ENCODE results near the gene FTMT. TPM values are rescaled to one million over a fixed set of nuclear protein-coding genes. Genes with fewer than 3 reads are reported as not detected.
"Not testable (repeated sequence)": the region's sequence is repeated elsewhere in the genome, so short reads cannot be mapped to it uniquely, and the experiment has no call there.

FTMT gene
- total RNA-seq = not detected

GRCh38 chr5:121851643-121852574, at the start of gene FTMT:
Gene FTMT, plus strand, starts transcription at chr5:121851882. Its CDS starts 82 bp downstream, at chr5:121851964.
- Mint-ChIP-seq H3K9me3 (no peaks in the 10 kb centered on the region), H3K4me1 (ENCODE audit: low read depth) (no peaks in the 10 kb centered on the region), H3K36me3 (no peaks in the 10 kb centered on the region), H3K27me3 (no peaks in the 10 kb centered on the region), H3K27ac (no peak within 1 kb of the TSS), H3K4me3 (no peak within 1 kb of the TSS)
- no peak for DNase-seq
- intact Hi-C loops (cut with micrococcal nuclease) = no loop called here
- CTCF ChIA-PET = no interaction called here
- POLR2A ChIA-PET = no interaction called here

DNA sequence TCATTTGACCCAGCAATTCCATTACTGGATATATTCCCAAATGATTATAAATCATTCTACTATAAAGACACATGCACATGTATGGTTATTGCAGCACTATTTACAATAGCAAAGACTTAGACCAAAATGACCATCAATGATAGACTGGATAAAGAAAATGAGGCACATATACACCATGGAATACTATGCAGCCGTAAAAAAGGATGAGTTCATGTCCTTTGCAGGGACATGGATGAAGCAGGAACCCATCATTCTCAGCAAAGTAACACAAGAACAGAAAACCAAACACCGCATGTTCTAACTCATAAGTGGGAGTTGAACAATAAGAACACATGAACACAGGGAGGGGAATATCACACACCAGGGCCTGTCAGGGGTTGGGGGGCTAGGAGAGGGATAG, 46.4 kb upstream of the FTMT start:
- H3K27ac Mint-ChIP-seq; intact Hi-C loops (cut with micrococcal nuclease); H3K4me1 Mint-ChIP-seq (ENCODE audit: low read depth); H3K4me3 Mint-ChIP-seq; POLR2A ChIA-PET; DNase-seq; H3K27me3 Mint-ChIP-seq; H3K36me3 Mint-ChIP-seq; CTCF ChIA-PET: not testable (repeated sequence)
- H3K9me3 Mint-ChIP-seq = peaks cover 19% of the 10 kb centered on the region

DNA sequence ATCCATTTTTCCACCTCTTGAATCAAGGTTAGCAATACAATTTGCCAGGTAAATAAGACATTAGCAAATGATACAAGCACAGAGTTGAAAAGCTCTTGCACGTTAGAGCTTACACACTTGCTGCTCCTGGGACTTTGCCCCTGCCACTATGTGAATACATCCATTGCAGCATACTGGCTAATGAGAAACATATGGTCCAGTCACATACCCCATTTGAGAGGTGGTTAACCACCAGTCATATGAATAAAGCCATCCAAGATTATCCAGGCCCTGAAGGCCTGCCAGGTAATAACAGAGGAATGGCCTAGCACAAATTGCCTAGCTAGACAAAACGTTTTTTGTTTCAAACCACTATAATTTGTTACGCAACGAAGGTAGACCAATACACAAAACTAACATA, 45.8 kb upstream of the FTMT start:
- H3K36me3 Mint-ChIP-seq = no peaks in the 10 kb centered on the region
- intact Hi-C loops (cut with micrococcal nuclease) = no loop called here
- H3K4me1 Mint-ChIP-seq (ENCODE audit: low read depth) = no peaks in the 10 kb centered on the region
- H3K27ac Mint-ChIP-seq = no peak overlapping the region
- H3K27me3 Mint-ChIP-seq = no peaks in the 10 kb centered on the region
- no peak for DNase-seq
- no peak overlapping the region for H3K4me3 Mint-ChIP-seq
- peaks cover 23% of the 10 kb centered on the region for H3K9me3 Mint-ChIP-seq
- POLR2A ChIA-PET = no interaction called here
- CTCF ChIA-PET = no interaction called here

- Mint-ChIP-seq H3K9me3 (peaks cover 5% of the 10 kb centered on the region), H3K27ac (no peak overlapping the region), H3K36me3 (no peaks in the 10 kb centered on the region), H3K4me1 (ENCODE audit: low read depth) (no peaks in the 10 kb centered on the region), H3K4me3 (no peak overlapping the region), H3K27me3 (no peaks in the 10 kb centered on the region)
- ChIA-PET POLR2A (no interaction called here), CTCF (no interaction called here)
- intact Hi-C loops (cut with micrococcal nuclease) = no loop called here
- DNase-seq = no peak
These were observed 35.5 kb upstream of the FTMT start for GRCh38 chr5:121816164-121816563.

DNA sequence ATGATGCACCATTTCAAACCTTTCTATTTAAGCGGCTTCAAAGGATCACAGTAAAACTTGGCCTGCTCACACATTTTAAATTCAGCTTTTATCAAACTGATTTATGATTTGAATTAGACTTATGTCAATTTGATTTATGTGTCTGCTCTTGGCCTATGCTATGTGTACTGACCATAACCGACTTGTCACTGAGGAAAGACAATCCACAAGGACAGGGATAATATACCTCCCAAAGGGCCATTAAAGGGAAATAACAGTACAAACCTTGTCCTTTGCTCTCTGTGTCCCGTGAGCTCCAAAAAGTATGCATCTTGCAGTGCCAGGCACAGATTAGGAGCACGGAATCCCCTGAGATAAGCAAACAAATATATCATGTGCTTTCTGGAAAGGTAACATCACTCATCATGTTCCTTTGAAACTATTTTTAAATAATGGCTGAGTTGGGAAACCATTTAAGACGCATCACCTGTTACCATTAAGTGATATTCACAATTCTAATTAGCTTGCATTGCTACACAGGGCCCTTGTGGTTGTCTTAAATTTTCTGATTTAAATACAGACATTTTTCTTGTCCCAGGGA, 31.9 kb upstream of the FTMT start:
- ChIA-PET CTCF (no interaction called here), POLR2A (no interaction called here)
- DNase-seq = no peak
- Mint-ChIP-seq H3K27me3 (no peaks in the 10 kb centered on the region), H3K36me3 (no peaks in the 10 kb centered on the region), H3K4me1 (ENCODE audit: low read depth) (no peaks in the 10 kb centered on the region), H3K9me3 (peaks cover 8% of the 10 kb centered on the region), H3K27ac (no peak overlapping the region), H3K4me3 (no peak overlapping the region)
- intact Hi-C loops (cut with micrococcal nuclease) = no loop called here

- intact Hi-C loops (cut with micrococcal nuclease) = no loop called here
- POLR2A ChIA-PET = no interaction called here
- no peak overlapping the region for H3K4me3 Mint-ChIP-seq
- DNase-seq = no peak
- no peaks in the 10 kb centered on the region for H3K27me3 Mint-ChIP-seq
- CTCF ChIA-PET = no interaction called here
- peaks cover 4% of the 10 kb centered on the region for H3K9me3 Mint-ChIP-seq
- H3K36me3 Mint-ChIP-seq = no peaks in the 10 kb centered on the region
- no peak overlapping the region for H3K27ac Mint-ChIP-seq
- H3K4me1 Mint-ChIP-seq (ENCODE audit: low read depth) = no peaks in the 10 kb centered on the region
These were observed 18.1 kb upstream of the FTMT start for GRCh38 chr5:121833617-121834016.

GRCh38 chr5:121834021-121834420, 17.7 kb upstream of the FTMT start:
- Mint-ChIP-seq H3K27ac (no peak overlapping the region), H3K36me3 (no peaks in the 10 kb centered on the region), H3K4me1 (ENCODE audit: low read depth) (no peaks in the 10 kb centered on the region), H3K27me3 (no peaks in the 10 kb centered on the region), H3K4me3 (no peak overlapping the region), H3K9me3 (peaks cover 4% of the 10 kb centered on the region)
- POLR2A ChIA-PET = no interaction called here
- CTCF ChIA-PET = no interaction called here
- intact Hi-C loops (cut with micrococcal nuclease) = no loop called here
- DNase-seq = no peak

DNA sequence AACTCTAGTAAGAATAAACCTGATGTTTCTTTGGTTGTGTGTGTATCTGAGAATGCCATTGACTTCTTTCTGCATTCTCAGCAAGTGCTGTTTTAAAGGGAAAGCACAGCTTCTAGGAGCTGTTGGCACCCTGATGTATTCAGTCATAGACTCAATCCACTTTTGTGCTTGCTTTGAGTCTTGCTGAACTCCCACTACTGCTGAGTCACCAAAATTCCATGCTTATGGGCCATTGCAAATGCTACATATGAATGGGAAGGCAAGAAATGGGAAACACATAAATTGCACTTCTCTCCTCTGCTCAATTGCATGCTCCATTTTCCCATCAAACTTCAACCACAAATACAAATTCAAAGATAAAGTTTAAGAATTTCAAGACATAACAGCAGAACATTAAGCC, 9.8 kb upstream of the FTMT start:
- Mint-ChIP-seq H3K36me3 (no peaks in the 10 kb centered on the region), H3K27ac (no peak overlapping the region), H3K4me1 (ENCODE audit: low read depth) (no peaks in the 10 kb centered on the region), H3K27me3 (no peaks in the 10 kb centered on the region), H3K9me3 (no peaks in the 10 kb centered on the region), H3K4me3 (no peak overlapping the region)
- intact Hi-C loops (cut with micrococcal nuclease) = no loop called here
- ChIA-PET CTCF (no interaction called here), POLR2A (no interaction called here)
- no peak for DNase-seq

DNA sequence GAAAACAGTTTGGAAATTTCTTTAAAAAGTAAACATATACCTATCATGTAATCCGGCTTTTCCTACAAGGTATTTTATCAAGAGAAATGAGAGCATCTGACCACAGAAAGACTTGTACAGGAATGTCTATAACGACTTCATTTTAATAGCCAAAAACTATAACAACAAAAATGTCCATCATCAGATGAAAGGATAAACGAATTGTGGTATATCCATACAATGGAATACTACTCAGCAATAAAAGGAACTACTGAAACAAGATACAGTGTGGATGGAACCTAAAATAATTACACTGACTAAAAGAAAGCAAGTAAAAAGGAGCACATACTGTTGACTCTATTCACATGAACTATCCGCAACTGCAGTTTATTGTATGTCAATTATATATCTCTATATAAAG, 1.4 kb upstream of the FTMT start:
- intact Hi-C loops (cut with micrococcal nuclease) = no loop called here
- Mint-ChIP-seq H3K27ac (no peak overlapping the region), H3K9me3 (no peaks in the 10 kb centered on the region), H3K36me3 (no peaks in the 10 kb centered on the region), H3K4me1 (ENCODE audit: low read depth) (no peaks in the 10 kb centered on the region), H3K27me3 (no peaks in the 10 kb centered on the region), H3K4me3 (no peak overlapping the region)
- ChIA-PET POLR2A (no interaction called here), CTCF (no interaction called here)
- DNase-seq = no peak

- CTCF ChIA-PET = no interaction called here
- intact Hi-C loops (cut with micrococcal nuclease) = no loop called here
- Mint-ChIP-seq H3K9me3 (no peaks in the 10 kb centered on the region), H3K27me3 (no peaks in the 10 kb centered on the region), H3K27ac (no peak overlapping the region), H3K36me3 (no peaks in the 10 kb centered on the region), H3K4me3 (no peak overlapping the region), H3K4me1 (ENCODE audit: low read depth) (no peaks in the 10 kb centered on the region)
- POLR2A ChIA-PET = no interaction called here
- DNase-seq = no peak
These were observed 2.2 kb downstream of the FTMT start for GRCh38 chr5:121853850-121854249.

GRCh38 chr5:121862801-121863200, 11.1 kb downstream of the FTMT start:
- CTCF ChIA-PET = no interaction called here
- Mint-ChIP-seq H3K9me3 (no peaks in the 10 kb centered on the region), H3K27ac (no peak overlapping the region), H3K4me3 (no peak overlapping the region), H3K4me1 (ENCODE audit: low read depth) (no peaks in the 10 kb centered on the region), H3K36me3 (no peaks in the 10 kb centered on the region), H3K27me3 (peaks cover 4% of the 10 kb centered on the region)
- intact Hi-C loops (cut with micrococcal nuclease) = no loop called here
- POLR2A ChIA-PET = no interaction called here
- no peak for DNase-seq

GRCh38 chr5:121863753-121864285, 12.1 kb downstream of the FTMT start:
- H3K4me1 Mint-ChIP-seq (ENCODE audit: low read depth) = no peaks in the 10 kb centered on the region
- no peak overlapping the region for H3K27ac Mint-ChIP-seq
- intact Hi-C loops (cut with micrococcal nuclease) = no loop called here
- POLR2A ChIA-PET = no interaction called here
- no peak for DNase-seq
- H3K9me3 Mint-ChIP-seq = no peaks in the 10 kb centered on the region
- no peaks in the 10 kb centered on the region for H3K36me3 Mint-ChIP-seq
- peaks cover 4% of the 10 kb centered on the region for H3K27me3 Mint-ChIP-seq
- no peak overlapping the region for H3K4me3 Mint-ChIP-seq
- CTCF ChIA-PET = no interaction called here

DNA sequence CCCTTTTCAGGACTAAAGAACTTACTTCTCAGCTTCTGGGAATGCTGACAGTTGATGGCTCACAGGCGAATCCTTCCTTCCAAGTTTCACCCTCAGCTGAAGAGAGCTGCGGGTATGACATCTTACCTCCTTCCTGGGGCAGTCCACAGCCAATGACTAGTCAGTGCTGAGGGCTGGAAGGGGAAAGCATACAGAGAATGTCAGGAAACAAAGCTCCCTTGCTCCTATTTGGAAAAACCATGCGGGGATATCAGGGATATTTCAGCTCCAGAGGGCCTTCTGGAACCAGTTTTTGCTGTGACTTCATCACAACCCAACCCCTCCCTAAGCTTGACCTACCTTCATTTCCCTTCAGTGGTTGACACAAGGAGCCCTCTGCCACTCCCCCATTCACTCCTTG, 15.7 kb downstream of the FTMT start:
- Mint-ChIP-seq H3K36me3 (no peaks in the 10 kb centered on the region), H3K27me3 (peaks cover 4% of the 10 kb centered on the region), H3K9me3 (no peaks in the 10 kb centered on the region)

More for the DNA sequence above, 15.7 kb downstream of the FTMT start:
- H3K4me1 Mint-ChIP-seq (ENCODE audit: low read depth) = no peaks in the 10 kb centered on the region
- intact Hi-C loops (cut with micrococcal nuclease) = no loop called here
- no peak overlapping the region for H3K4me3 Mint-ChIP-seq
- ChIA-PET CTCF (interaction anchor here (0.7 kb wide), 1 partner anchor 477 kb away, joined by 3 read pairs; no protein-coding TSS in a partner anchor), POLR2A (no interaction called here)
- H3K27ac Mint-ChIP-seq = no peak overlapping the region
- no peak for DNase-seq
